HG03442 (cell line): ENCODE data around the gene FAM83G.

Source experiments
- ATAC-seq: cut with Tn5 transposase; IDR thresholded peaks from one replicate; pipeline ENCODE4 v1.9.1; 2021; ENCODE audit warnings: mild to moderate bottlenecking, moderate library complexity; ENCODE audit not compliant: unreplicated experiment

FAM83G gene

GRCh38 chr17:18991531-18992315 is 12.8 kb downstream of the FAM83G start:
- no peak for ATAC-seq

- no peak for ATAC-seq
Observed at GRCh38 chr17:18990331-18990730, 14.2 kb downstream of the FAM83G start.

GRCh38 chr17:18988546-18989173 is 15.9 kb downstream of the FAM83G start:
- no peak for ATAC-seq

GRCh38 chr17:18987862-18988545 is 16.6 kb downstream of the FAM83G start:
- no peak for ATAC-seq

GRCh38 chr17:18987230-18987610 is 17.3 kb downstream of the FAM83G start:
- ATAC-seq = no peak

GRCh38 chr17:18986541-18987229 is 17.9 kb downstream of the FAM83G start:
- no peak for ATAC-seq

GRCh38 chr17:18985475-18985874 is 19.1 kb downstream of the FAM83G start:
- ATAC-seq = no peak

- no peak for ATAC-seq
Observed at GRCh38 chr17:18984273-18985114, 20.1 kb downstream of the FAM83G start.

- no peak for ATAC-seq
Observed at GRCh38 chr17:18981642-18982424, 22.7 kb downstream of the FAM83G start.

- ATAC-seq = no peak
Observed at GRCh38 chr17:18981335-18981641, 23.3 kb downstream of the FAM83G start.

- ATAC-seq = no peak
Observed at GRCh38 chr17:18980682-18981334, 23.8 kb downstream of the FAM83G start.

- ATAC-seq = no peak
Observed at GRCh38 chr17:18978655-18979054, 25.9 kb downstream of the FAM83G start.

- ATAC-seq = no peak
Observed at GRCh38 chr17:18978050-18978449, 26.5 kb downstream of the FAM83G start.

- ATAC-seq = no peak
Observed at GRCh38 chr17:18977646-18978045, 26.9 kb downstream of the FAM83G start.

- no peak for ATAC-seq
Observed at GRCh38 chr17:18977021-18977420, 27.5 kb downstream of the FAM83G start.

- no peak for ATAC-seq
Observed at GRCh38 chr17:18976201-18976600, 28.4 kb downstream of the FAM83G start.

GRCh38 chr17:18975597-18975996 is 29.0 kb downstream of the FAM83G start:
- ATAC-seq = no peak

- ATAC-seq = no peak
Observed at GRCh38 chr17:18974407-18975149, 30.0 kb downstream of the FAM83G start.

- no peak for ATAC-seq
Observed at GRCh38 chr17:18971801-18972200, 32.8 kb downstream of the FAM83G start.
